MM.1S (cell line): ENCODE data around the gene TSPAN9.

Experiments used
- CTCF ChIP-seq: fragments of 300-600 bp; sonication (generic); IDR thresholded peaks from 2 replicates; pipeline ENCODE4 v1.5.1; 2016; ENCODE audit warnings: antibody characterized with exemption, low read length, mixed read lengths
- EZH2 ChIP-seq: fragments of 300-600 bp; sonication (generic); optimal IDR thresholded peaks from 2 replicates; pipeline ENCODE3; 2017; ENCODE audit warnings: low read depth, mild to moderate bottlenecking, antibody characterized with exemption, low read length, mixed read lengths
- EZH2phosphoT487 ChIP-seq: fragments of 300-600 bp; sonication (generic); IDR thresholded peaks from 2 replicates; pipeline ENCODE4 v1.6.1; 2018; ENCODE audit warnings: antibody characterized with exemption, low read length

GRCh38 chr12:3038926-3039510 is 38.2 kb upstream of the TSPAN9 start:
- no peak for TF ChIP-seq CTCF
- no peak for TF ChIP-seq EZH2phosphoT487
- no peak for TF ChIP-seq EZH2
